Activated naive CD8-positive, alpha-beta T cell treated with anti-CD3 and anti-CD28 coated beads, Interleukin-2, amount 50 U/mL, for 24 hours (primary cell): ENCODE data around the gene DDX41.
"Not testable (repeated sequence)": the region's sequence is repeated elsewhere in the genome, so short reads cannot be mapped to it uniquely, and the experiment has no call there.

Experiments
- ATAC-seq: fragments of 150-1000 bp; cut with Tn5 transposase; one replicate; pipeline ENCODE4 v1.10.0; 2021
- DNase-seq: peaks from one replicate; pipeline ENCODE4 v3.0.0; 2021
- H3K27ac Mint-ChIP-seq: one replicate; pipeline ENCODE4 v1.8.0; 2021; ENCODE audit warnings: mild to moderate bottlenecking, mixed read lengths
- H3K27me3 Mint-ChIP-seq: one replicate; pipeline ENCODE4 v1.8.0; 2021; ENCODE audit warnings: mixed read lengths
- H3K36me3 Mint-ChIP-seq: one replicate; pipeline ENCODE4 v1.8.0; 2021; ENCODE audit warnings: low read depth, mixed read lengths
- H3K4me1 Mint-ChIP-seq: one replicate; pipeline ENCODE4 v1.8.0; 2021; ENCODE audit warnings: mixed read lengths
- H3K4me3 Mint-ChIP-seq: one replicate; pipeline ENCODE4 v1.8.0; 2021; ENCODE audit warnings: mild to moderate bottlenecking, moderate library complexity, mixed read lengths
- H3K9me3 Mint-ChIP-seq: one replicate; pipeline ENCODE4 v1.8.0; 2021; ENCODE audit warnings: mixed read lengths

DDX41 gene

GRCh38 chr5:177546258-177546741, 29.5 kb upstream of the DDX41 start:
- H3K27me3 Mint-ChIP-seq, result no peaks in the 10 kb centered on the region

GRCh38 chr5:177545487-177546257, 28.9 kb upstream of the DDX41 start:
- no peaks in the 10 kb centered on the region for H3K27me3 Mint-ChIP-seq
- H3K4me3 Mint-ChIP-seq, result no peak overlapping the region
- H3K36me3 Mint-ChIP-seq, result peaks cover 19% of the 10 kb centered on the region
- H3K4me1 Mint-ChIP-seq, result peaks cover 9% of the 10 kb centered on the region
- DNase-seq (no peak), ATAC-seq (no peak)
- peak overlapping the region; percentile 23 for H3K27ac Mint-ChIP-seq
- H3K9me3 Mint-ChIP-seq, result no peaks in the 10 kb centered on the region

More at GRCh38 chr5:177546258-177546741, 29.5 kb upstream of the DDX41 start:
- H3K27ac Mint-ChIP-seq, result peak overlapping the region; percentile 23
- H3K9me3 Mint-ChIP-seq, result no peaks in the 10 kb centered on the region
- no peak overlapping the region for H3K4me3 Mint-ChIP-seq
- no peak for DNase-seq
- H3K36me3 Mint-ChIP-seq, result peaks cover 15% of the 10 kb centered on the region
- peaks cover 9% of the 10 kb centered on the region for H3K4me1 Mint-ChIP-seq
- peak; percentile 69 for ATAC-seq

- Mint-ChIP-seq H3K27ac (no peak overlapping the region), H3K27me3 (no peaks in the 10 kb centered on the region), H3K36me3 (peaks cover 20% of the 10 kb centered on the region), H3K9me3 (no peaks in the 10 kb centered on the region), H3K4me1 (peaks cover 7% of the 10 kb centered on the region), H3K4me3 (no peak overlapping the region)
- no peak for ATAC-seq
- DNase-seq, result no peak
These were observed 26.2 kb upstream of the DDX41 start for GRCh38 chr5:177542816-177543465.

- DNase-seq (no peak), ATAC-seq (no peak)
- Mint-ChIP-seq H3K4me1 (no peaks in the 10 kb centered on the region), H3K27ac (no peak overlapping the region), H3K9me3 (no peaks in the 10 kb centered on the region), H3K27me3 (no peaks in the 10 kb centered on the region), H3K4me3 (no peak overlapping the region), H3K36me3 (peaks cover 24% of the 10 kb centered on the region)
These were observed 23.7 kb upstream of the DDX41 start for GRCh38 chr5:177540438-177540837.

GRCh38 chr5:177539411-177539810, 22.6 kb upstream of the DDX41 start:
- Mint-ChIP-seq H3K27me3 (no peaks in the 10 kb centered on the region), H3K4me1 (no peaks in the 10 kb centered on the region), H3K9me3 (no peaks in the 10 kb centered on the region), H3K4me3 (no peak overlapping the region), H3K36me3 (peaks cover 23% of the 10 kb centered on the region), H3K27ac (no peak overlapping the region)
- DNase-seq, result no peak
- ATAC-seq, result no peak

GRCh38 chr5:177538876-177539275, 22.1 kb upstream of the DDX41 start:
- Mint-ChIP-seq H3K36me3 (peaks cover 21% of the 10 kb centered on the region), H3K9me3 (no peaks in the 10 kb centered on the region)

GRCh38 chr5:177537389-177538361, 20.9 kb upstream of the DDX41 start:
- Mint-ChIP-seq H3K4me3 (no peak overlapping the region), H3K27ac (no peak overlapping the region), H3K36me3 (peaks cover 27% of the 10 kb centered on the region), H3K9me3 (no peaks in the 10 kb centered on the region), H3K27me3 (no peaks in the 10 kb centered on the region), H3K4me1 (no peaks in the 10 kb centered on the region)
- ATAC-seq (no peak), DNase-seq (no peak)

More at GRCh38 chr5:177538876-177539275, 22.1 kb upstream of the DDX41 start:
- no peak for ATAC-seq
- DNase-seq, result no peak
- no peak overlapping the region for H3K4me3 Mint-ChIP-seq
- no peaks in the 10 kb centered on the region for H3K27me3 Mint-ChIP-seq
- no peak overlapping the region for H3K27ac Mint-ChIP-seq
- H3K4me1 Mint-ChIP-seq, result no peaks in the 10 kb centered on the region

GRCh38 chr5:177536386-177536785, 19.6 kb upstream of the DDX41 start:
- no peak for DNase-seq
- ATAC-seq, result no peak
- Mint-ChIP-seq H3K36me3 (peaks cover 25% of the 10 kb centered on the region), H3K9me3 (no peaks in the 10 kb centered on the region), H3K4me3 (no peak overlapping the region), H3K27ac (no peak overlapping the region), H3K27me3 (no peaks in the 10 kb centered on the region), H3K4me1 (no peaks in the 10 kb centered on the region)

GRCh38 chr5:177535125-177535524, 18.4 kb upstream of the DDX41 start:
- H3K4me1 Mint-ChIP-seq, result no peaks in the 10 kb centered on the region
- DNase-seq (no peak), ATAC-seq (no peak)
- no peak overlapping the region for H3K27ac Mint-ChIP-seq
- no peak overlapping the region for H3K4me3 Mint-ChIP-seq
- no peaks in the 10 kb centered on the region for H3K9me3 Mint-ChIP-seq
- peaks cover 25% of the 10 kb centered on the region for H3K36me3 Mint-ChIP-seq
- no peaks in the 10 kb centered on the region for H3K27me3 Mint-ChIP-seq

GRCh38 chr5:177534433-177534832, 17.7 kb upstream of the DDX41 start:
- not testable (repeated sequence) for H3K9me3 Mint-ChIP-seq, H3K27ac Mint-ChIP-seq, H3K4me1 Mint-ChIP-seq, H3K27me3 Mint-ChIP-seq, H3K4me3 Mint-ChIP-seq, ATAC-seq, DNase-seq
- peaks cover 27% of the 10 kb centered on the region for H3K36me3 Mint-ChIP-seq

- H3K4me3 Mint-ChIP-seq, result no peak overlapping the region
- peaks cover 21% of the 10 kb centered on the region for H3K36me3 Mint-ChIP-seq
- no peaks in the 10 kb centered on the region for H3K4me1 Mint-ChIP-seq
- H3K27ac Mint-ChIP-seq, result no peak overlapping the region
- no peaks in the 10 kb centered on the region for H3K27me3 Mint-ChIP-seq
- no peak for DNase-seq
- ATAC-seq, result no peak
- H3K9me3 Mint-ChIP-seq, result no peaks in the 10 kb centered on the region
These were observed 14.6 kb upstream of the DDX41 start for GRCh38 chr5:177531209-177531940.

GRCh38 chr5:177530638-177531037, 13.9 kb upstream of the DDX41 start:
- peak overlapping the region; percentile 36 for H3K27ac Mint-ChIP-seq
- DNase-seq (no peak), ATAC-seq (no peak)
- H3K4me3 Mint-ChIP-seq, result no peak overlapping the region
- H3K27me3 Mint-ChIP-seq, result no peaks in the 10 kb centered on the region
- no peaks in the 10 kb centered on the region for H3K9me3 Mint-ChIP-seq
- no peaks in the 10 kb centered on the region for H3K4me1 Mint-ChIP-seq
- peaks cover 22% of the 10 kb centered on the region for H3K36me3 Mint-ChIP-seq

GRCh38 chr5:177529247-177530203, 12.8 kb upstream of the DDX41 start:
- Mint-ChIP-seq H3K27ac (no peak overlapping the region), H3K36me3 (peaks cover 24% of the 10 kb centered on the region), H3K27me3 (no peaks in the 10 kb centered on the region), H3K4me3 (no peak overlapping the region), H3K4me1 (no peaks in the 10 kb centered on the region), H3K9me3 (no peaks in the 10 kb centered on the region)
- no peak for DNase-seq
- no peak for ATAC-seq
